Muscle of leg (tissue), 11 donors: ENCODE measurements around the gene BUD31. TPM values are rescaled to one million over a fixed set of nuclear protein-coding genes. Genes with fewer than 3 reads are reported as not detected.
"Not testable (repeated sequence)": the region's sequence is repeated elsewhere in the genome, so short reads cannot be mapped to it uniquely, and the experiment has no call there.

Experiments
- DNase-seq: peaks from one replicate; pipeline ENCODE4 v3.0.0; 2013
- H3K27ac ChIP-seq: one replicate; pipeline ENCODE4 v1.5.1; 2013; ENCODE audit warnings: mild to moderate bottlenecking, low read length, control low read depth
- H3K27me3 ChIP-seq: one replicate; pipeline ENCODE4 v1.6.1; 2013; ENCODE audit warnings: low read length; ENCODE audit not compliant: control insufficient read depth, insufficient read depth
- H3K36me3 ChIP-seq: one replicate; pipeline ENCODE4 v1.6.1; 2013; ENCODE audit warnings: low read length; ENCODE audit not compliant: control insufficient read depth, insufficient read depth
- H3K4me1 ChIP-seq: one replicate; pipeline ENCODE4 v1.6.1; 2013; ENCODE audit warnings: low read length; ENCODE audit not compliant: control insufficient read depth, insufficient read depth
- H3K4me3 ChIP-seq: one replicate; pipeline ENCODE4 v1.5.1; 2013; ENCODE audit warnings: low read length, control low read depth
- H3K9me3 ChIP-seq: replicated peaks from 2 replicates; pipeline ENCODE4 v1.6.1; 2013; ENCODE audit warnings: low read depth, low read length; ENCODE audit not compliant: control insufficient read depth
- WGBS: methylation state at CpG from one replicate; pipeline ENCODE4 v1.1.5; 2013; ENCODE audit warnings: missing lambda C conversion rate; ENCODE audit not compliant: insufficient coverage; 5-methylcytosine and 5-hydroxymethylcytosine counted together
- polyA plus RNA-seq, 8 donors: library from polyadenylated mRNA; unstranded; fragments of 120-200 nt; gene quantifications; one replicate each; pipeline versions ENCODE4 v1.2.1 to v1.2.3, GENCODE V29; 2013; ENCODE audit warnings: inconsistent platforms in 1 of 8, low replicate concordance in 1 of 8; ENCODE audit not compliant: insufficient read length in 8 of 8, insufficient read depth in 1 of 8
- total RNA-seq: library from RNA; stranded (reverse); fragments of 120-200 nt; gene quantifications from one replicate; pipeline ENCODE4 v1.2.4, GENCODE V29; 2013

Gene BUD31
- total and polyA plus RNA-seq, 9 donors: 72.8 to 88.5 (median 79.6) TPM

- Histone ChIP-seq H3K27me3 (no peaks in the 10 kb centered on the region), H3K27ac (no peak overlapping the region), H3K9me3 (no peaks in the 10 kb centered on the region), H3K36me3 (peaks cover 34% of the 10 kb centered on the region), H3K4me1 (peaks cover 21% of the 10 kb centered on the region), H3K4me3 (no peak overlapping the region)
- 100% methylated on average over 1 of the region's 2 CpGs for WGBS
- no peak for DNase-seq
Observed at GRCh38 chr7:99410635-99411034, 1.9 kb downstream of the BUD31 start.

- 38% methylated on average over 6 of the region's 17 CpGs for WGBS
- H3K9me3 ChIP-seq, H3K4me3 ChIP-seq, H3K27ac ChIP-seq, H3K27me3 ChIP-seq, H3K4me1 ChIP-seq: not testable (repeated sequence)
- H3K36me3 ChIP-seq: peaks cover 81% of the 10 kb centered on the region
- DNase-seq: peak; percentile 47
Observed at GRCh38 chr7:99415513-99416127, 6.9 kb downstream of the BUD31 start.

GRCh38 chr7:99418260-99418659, 9.5 kb downstream of the BUD31 start:
- no peaks in the 10 kb centered on the region for H3K9me3 ChIP-seq
- H3K27ac ChIP-seq: no peak overlapping the region
- no peaks in the 10 kb centered on the region for H3K27me3 ChIP-seq
- WGBS: 91% methylated on average over 7 of the region's 9 CpGs
- H3K4me1 ChIP-seq: no peaks in the 10 kb centered on the region
- peaks cover 74% of the 10 kb centered on the region for H3K36me3 ChIP-seq
- H3K4me3 ChIP-seq: no peak overlapping the region
- DNase-seq: no peak

- H3K27ac ChIP-seq: no peak overlapping the region
- no peak for DNase-seq
- H3K9me3 ChIP-seq: no peaks in the 10 kb centered on the region
- no peaks in the 10 kb centered on the region for H3K27me3 ChIP-seq
- H3K36me3 ChIP-seq: peaks cover 78% of the 10 kb centered on the region
- H3K4me3 ChIP-seq: no peak overlapping the region
- WGBS: 87% methylated on average over 25 of the region's 29 CpGs
- H3K4me1 ChIP-seq: no peaks in the 10 kb centered on the region
Observed at GRCh38 chr7:99419323-99420021, 10.7 kb downstream of the BUD31 start.

GRCh38 chr7:99420213-99420612, 11.4 kb downstream of the BUD31 start:
- no peak overlapping the region for H3K4me3 ChIP-seq
- DNase-seq: no peak
- H3K27me3 ChIP-seq: no peaks in the 10 kb centered on the region
- H3K9me3 ChIP-seq: no peaks in the 10 kb centered on the region
- H3K27ac ChIP-seq: no peak overlapping the region
- H3K4me1 ChIP-seq: no peaks in the 10 kb centered on the region
- H3K36me3 ChIP-seq: peaks cover 78% of the 10 kb centered on the region
- 95% methylated on average over 4 of the region's 5 CpGs for WGBS

GRCh38 chr7:99420986-99421385, 12.2 kb downstream of the BUD31 start:
- no peak overlapping the region for H3K27ac ChIP-seq
- H3K27me3 ChIP-seq: no peaks in the 10 kb centered on the region
- no peaks in the 10 kb centered on the region for H3K4me1 ChIP-seq
- H3K36me3 ChIP-seq: peaks cover 73% of the 10 kb centered on the region
- no peaks in the 10 kb centered on the region for H3K9me3 ChIP-seq
- 100% methylated on average over 3 of the region's 7 CpGs for WGBS
- no peak for DNase-seq
- no peak overlapping the region for H3K4me3 ChIP-seq

GRCh38 chr7:99422186-99422585, 13.4 kb downstream of the BUD31 start:
- Histone ChIP-seq H3K27ac (no peak overlapping the region), H3K4me1 (no peaks in the 10 kb centered on the region), H3K27me3 (no peaks in the 10 kb centered on the region), H3K9me3 (no peaks in the 10 kb centered on the region), H3K4me3 (no peak overlapping the region), H3K36me3 (peaks cover 63% of the 10 kb centered on the region)
- WGBS: 90% methylated on average over 10 of the region's 11 CpGs
- no peak for DNase-seq

- WGBS: 96% methylated on average over 4 of the region's 5 CpGs
- H3K36me3 ChIP-seq: peaks cover 58% of the 10 kb centered on the region
Observed at GRCh38 chr7:99422625-99423024, 13.9 kb downstream of the BUD31 start.

GRCh38 chr7:99424932-99425730, 16.4 kb downstream of the BUD31 start:
- WGBS: 92% methylated on average over 23 of the region's 24 CpGs
- no peaks in the 10 kb centered on the region for H3K9me3 ChIP-seq
- no peak overlapping the region for H3K27ac ChIP-seq
- H3K4me3 ChIP-seq: no peak overlapping the region
- no peaks in the 10 kb centered on the region for H3K27me3 ChIP-seq
- H3K36me3 ChIP-seq: peaks cover 51% of the 10 kb centered on the region
- no peaks in the 10 kb centered on the region for H3K4me1 ChIP-seq
- DNase-seq: no peak

More at GRCh38 chr7:99422625-99423024, 13.9 kb downstream of the BUD31 start:
- Histone ChIP-seq H3K4me3 (no peak overlapping the region), H3K27ac (no peak overlapping the region), H3K9me3 (no peaks in the 10 kb centered on the region), H3K4me1 (no peaks in the 10 kb centered on the region), H3K27me3 (no peaks in the 10 kb centered on the region)
- no peak for DNase-seq

GRCh38 chr7:99428972-99429566, 20.3 kb downstream of the BUD31 start:
- 81% methylated on average over 9 of the region's 10 CpGs for WGBS
- no peak overlapping the region for H3K27ac ChIP-seq
- H3K4me3 ChIP-seq: no peak overlapping the region
- no peaks in the 10 kb centered on the region for H3K9me3 ChIP-seq
- H3K4me1 ChIP-seq: no peaks in the 10 kb centered on the region
- no peak for DNase-seq
- peaks cover 57% of the 10 kb centered on the region for H3K36me3 ChIP-seq
- no peaks in the 10 kb centered on the region for H3K27me3 ChIP-seq
